ENCODE data around the gene GTF2F1. TPM values are rescaled to one million over a fixed set of nuclear protein-coding genes. Genes with fewer than 3 reads are reported as not detected.

Gene GTF2F1
- total and polyA plus RNA-seq, 8 donors, result 9.8 to 62.8 (median 31.1) TPM

GRCh38 chr19:6376512-6377190, 16.3 kb downstream of the GTF2F1 start:
- no peaks in the 10 kb centered on the region for H3K27me3 ChIP-seq
- DNase-seq, result no peak
- peaks cover 10 to 55% (median 23%) of the 10 kb centered on the region in 4 donors for H3K4me1 ChIP-seq
- TF ChIP-seq POLR2AphosphoS5 (IDR thresholded peaks at IDR 0.05), result no peak
- no peaks in the 10 kb centered on the region for H3K9me3 ChIP-seq
- H3K27ac ChIP-seq, result peak overlapping the region in 2 of 5 donors; percentile 8 to 18
- WGBS, 5 donors, result 72 to 79% (median 77%) methylated on average over 14 to 19 of the region's 19 CpGs
- no peak overlapping the region for H3K4me3 ChIP-seq
- intact Hi-C loops (cut with DNase I; ENCODE audit: low total_unique reads), result no loop called here
- H3K36me3 ChIP-seq, result peaks cover 27 to 60% (median 51%) of the 10 kb centered on the region in 4 donors

GRCh38 chr19:6375411-6376010, 17.5 kb downstream of the GTF2F1 start, which contains the start of gene PSPN:
Gene PSPN, minus strand, starts transcription at chr19:6375933. Its CDS starts 84 bp downstream, at chr19:6375849.
- Histone ChIP-seq H3K9me3 (no peaks in the 10 kb centered on the region), H3K4me1 (peaks cover 10 to 60% (median 24%) of the 10 kb centered on the region in 4 donors), H3K27me3 (no peaks in the 10 kb centered on the region), H3K36me3 (peaks cover 15 to 49% (median 39%) of the 10 kb centered on the region in 4 donors), H3K4me3 (no peak within 1 kb of the TSS), H3K27ac (peak within 1 kb of the TSS in 2 of 5 donors; percentile 8 to 18)
- no peak for TF ChIP-seq EP300 (IDR thresholded peaks at IDR 0.05)
- no peak for TF ChIP-seq POLR2AphosphoS5 (IDR thresholded peaks at IDR 0.05)
- no peak for TF ChIP-seq CTCF (IDR thresholded peaks at IDR 0.05)
- TF ChIP-seq POLR2A (IDR thresholded peaks at IDR 0.05), result no peak
- intact Hi-C loops (cut with DNase I; ENCODE audit: low total_unique reads), result no loop called here
- WGBS, 5 donors, result 83 to 91% (median 86%) methylated on average over 7 to 25 of the region's 25 CpGs
- DNase-seq, result no peak

DNA sequence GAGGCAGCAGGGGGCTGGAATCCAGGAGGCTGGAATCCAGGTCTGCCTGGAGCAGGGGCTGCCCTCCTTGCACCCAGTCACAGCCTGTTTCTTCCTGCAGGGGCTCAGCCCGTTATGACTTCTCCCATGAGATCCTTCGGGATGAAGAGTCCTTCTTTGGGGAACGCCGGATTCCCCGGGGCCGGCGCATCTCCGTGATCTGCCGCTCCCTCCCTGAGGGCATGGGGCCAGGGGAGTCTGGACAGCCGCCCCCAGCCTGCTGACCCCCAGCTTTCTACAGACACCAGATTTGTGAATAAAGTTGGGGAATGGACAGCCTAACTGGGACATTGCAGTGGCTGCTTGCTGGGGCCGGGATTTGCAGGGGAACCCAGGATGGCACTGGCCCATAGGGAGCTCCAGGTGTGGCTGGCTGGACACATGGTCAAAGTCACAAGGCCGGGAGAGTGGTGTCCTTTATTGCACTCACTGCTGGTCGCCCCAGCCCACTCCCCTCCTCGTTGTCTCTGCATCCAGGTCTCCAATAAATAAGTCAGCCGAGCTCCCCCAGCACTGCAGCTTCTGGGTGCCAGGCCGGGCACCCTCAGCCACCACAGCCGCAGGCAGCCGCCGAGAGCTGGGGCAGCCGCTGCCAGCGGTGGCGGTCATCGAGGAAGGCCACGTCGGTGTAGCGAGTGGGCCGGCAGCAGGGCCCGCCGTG, 18.1 kb downstream of the GTF2F1 start:
- no peak overlapping the region for H3K4me3 ChIP-seq
- WGBS, 5 donors, result 68 to 91% (median 89%) methylated on average over 14 to 29 of the region's 29 CpGs
- peaks cover 10 to 60% (median 24%) of the 10 kb centered on the region in 4 donors for H3K4me1 ChIP-seq
- no peak for DNase-seq
- H3K9me3 ChIP-seq, result no peaks in the 10 kb centered on the region
- H3K27ac ChIP-seq, result peak overlapping the region in 1 of 5 donors; percentile 99
- no peaks in the 10 kb centered on the region for H3K27me3 ChIP-seq
- TF ChIP-seq CTCF (IDR thresholded peaks at IDR 0.05), result no peak
- no peak for TF ChIP-seq POLR2A (IDR thresholded peaks at IDR 0.05)
- TF ChIP-seq EP300 (IDR thresholded peaks at IDR 0.05), result no peak
- TF ChIP-seq POLR2AphosphoS5 (IDR thresholded peaks at IDR 0.05), result no peak
- H3K36me3 ChIP-seq, result peaks cover 9 to 42% (median 33%) of the 10 kb centered on the region in 4 donors
- intact Hi-C loops (cut with DNase I; ENCODE audit: low total_unique reads), result no loop called here

GRCh38 chr19:6374161-6374709, 18.7 kb downstream of the GTF2F1 start:
- H3K27ac ChIP-seq, result peak overlapping the region; percentile 62 to 100 (median 99)
- no peaks in the 10 kb centered on the region for H3K27me3 ChIP-seq
- intact Hi-C loops (cut with DNase I; ENCODE audit: low total_unique reads), result no loop called here
- WGBS, 5 donors, result 64 to 76% (median 74%) methylated on average over 17 to 29 of the region's 29 CpGs
- TF ChIP-seq POLR2AphosphoS5 (IDR thresholded peaks at IDR 0.05) (no peak), POLR2A (IDR thresholded peaks at IDR 0.05) (no peak), EP300 (IDR thresholded peaks at IDR 0.05) (no peak), CTCF (IDR thresholded peaks at IDR 0.05) (no peak)
- H3K36me3 ChIP-seq, result peaks cover 5 to 39% (median 29%) of the 10 kb centered on the region in 4 donors
- peaks cover 10 to 60% (median 24%) of the 10 kb centered on the region in 4 donors for H3K4me1 ChIP-seq
- H3K9me3 ChIP-seq, result no peaks in the 10 kb centered on the region
- H3K4me3 ChIP-seq, result peak overlapping the region in 1 of 4 donors; percentile 93
- DNase-seq, result peak in 1 of 2 donors; percentile 40
